ENCODE results near the gene DISC1.
"Not testable (repeated sequence)": the region's sequence is repeated elsewhere in the genome, so short reads cannot be mapped to it uniquely, and the experiment has no call there.

The DISC1 gene

DNA sequence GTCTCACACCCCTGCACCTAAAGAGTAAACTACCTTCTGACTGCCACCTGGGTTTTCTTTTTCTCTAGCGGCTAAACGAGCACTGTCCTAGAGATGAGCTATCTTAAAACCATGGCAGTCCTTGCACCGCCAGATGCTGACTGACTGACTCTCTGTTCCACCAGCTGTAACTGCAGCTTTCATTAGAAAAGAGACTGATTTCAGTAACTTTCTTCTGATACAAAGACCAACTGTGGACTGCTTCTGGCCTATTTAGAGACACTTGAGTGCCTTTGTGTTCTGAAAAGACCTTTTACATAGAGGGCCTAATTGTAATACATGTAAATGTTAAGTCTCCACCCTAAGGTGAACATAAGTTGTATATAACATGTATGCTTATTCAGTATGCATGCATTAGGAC is 152.5 kb downstream of the DISC1 start:
- no peak for DNase-seq

DNA sequence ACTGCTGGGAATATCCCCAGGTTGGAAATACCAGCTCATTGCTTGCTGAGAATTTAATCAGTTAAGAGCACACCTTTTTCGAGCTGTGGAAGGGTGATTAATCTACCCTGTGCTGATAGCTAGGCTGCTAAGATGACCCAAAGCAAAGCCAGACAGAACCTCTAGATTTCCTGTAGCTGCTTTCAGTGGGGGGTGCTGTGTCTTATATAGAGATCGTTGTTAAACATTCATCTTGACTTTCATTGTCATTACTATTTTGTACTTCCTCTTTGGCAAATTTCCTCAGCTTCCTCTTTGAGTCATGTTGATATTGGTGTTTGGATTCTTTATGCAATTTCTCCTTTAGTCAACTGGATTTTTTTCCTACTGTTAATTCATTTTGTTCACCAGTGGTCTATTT is 155.3 kb downstream of the DISC1 start:
- peak; percentile 23 for DNase-seq

DNA sequence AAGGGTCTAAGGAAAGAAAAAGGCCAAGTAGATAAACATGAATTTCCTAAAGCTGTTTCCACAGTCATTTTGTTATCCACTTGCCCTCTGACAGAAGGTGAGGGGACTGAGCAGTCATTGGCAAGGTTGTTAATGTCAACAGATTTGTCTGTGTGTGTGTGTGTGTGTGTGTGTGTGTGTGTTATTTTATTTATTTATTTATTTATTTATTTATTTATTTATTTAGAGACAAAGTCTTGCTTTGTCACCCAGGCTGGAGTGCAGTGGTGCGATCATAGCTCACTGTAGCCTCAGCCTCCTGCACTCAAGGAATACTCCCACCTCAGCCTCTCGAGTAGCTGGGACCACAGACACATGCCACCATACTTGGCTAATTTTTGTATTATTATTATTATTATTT is 158.5 kb downstream of the DISC1 start:
- not testable (repeated sequence) for DNase-seq

- no peak for DNase-seq
These were observed 159.5 kb downstream of the DISC1 start for GRCh38 chr1:231786126-231786525.

- no peak for DNase-seq
These were observed 166.0 kb downstream of the DISC1 start for GRCh38 chr1:231792634-231793033.

GRCh38 chr1:231793893-231794292 is 167.3 kb downstream of the DISC1 start:
- DNase-seq = no peak

- no peak for DNase-seq
These were observed 169.6 kb downstream of the DISC1 start for GRCh38 chr1:231796141-231796540.

DNA sequence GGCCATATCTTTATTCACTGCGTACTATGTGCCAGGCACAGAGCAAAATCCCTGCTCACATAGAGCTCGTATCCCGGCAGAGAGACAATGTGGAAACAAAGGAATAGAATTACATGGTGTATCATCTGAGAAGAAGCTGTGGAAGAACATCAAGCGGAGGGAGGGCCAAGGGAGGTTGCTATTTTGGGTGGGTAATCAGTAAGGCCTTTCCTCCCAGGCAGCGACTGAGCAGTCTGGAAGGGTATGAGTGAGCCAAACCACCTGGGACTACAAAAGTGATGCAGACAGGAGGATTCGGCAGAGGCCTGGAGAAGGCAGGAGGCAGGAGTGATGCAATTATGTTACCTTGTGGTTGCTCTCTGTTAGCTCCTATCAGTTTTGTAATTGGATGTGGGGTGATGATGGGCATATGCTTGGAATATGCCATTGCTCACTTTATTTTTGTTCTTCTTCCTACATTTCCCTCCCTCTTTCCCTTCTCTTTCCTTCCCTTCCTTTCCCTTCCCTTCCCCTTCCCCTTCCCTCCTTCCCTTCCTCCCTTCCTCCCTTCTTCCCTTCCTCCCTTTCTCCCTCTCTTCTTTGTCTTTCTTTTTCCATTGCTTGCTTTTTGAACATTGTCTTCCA is 172.9 kb downstream of the DISC1 start:
- DNase-seq = no peak

DNA sequence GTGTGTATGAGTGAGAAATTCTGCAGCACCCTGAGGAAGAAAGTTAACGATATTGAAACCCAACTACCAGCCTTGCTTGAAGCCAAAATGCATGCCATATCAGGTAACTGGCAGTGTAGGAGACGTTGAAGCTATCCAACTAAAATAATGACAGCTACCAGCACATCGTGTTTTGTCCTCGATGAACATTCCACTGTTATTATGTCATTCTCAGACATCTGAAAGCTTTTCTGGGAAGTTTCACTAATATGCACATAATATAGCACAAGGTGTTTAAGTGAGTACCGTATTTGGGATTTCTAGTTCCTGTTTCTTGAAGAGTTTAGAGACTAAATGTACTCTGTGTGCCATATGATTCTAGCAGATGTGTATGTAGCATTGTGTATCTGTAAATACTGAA is 173.5 kb downstream of the DISC1 start:
- no peak for DNase-seq

GRCh38 chr1:231801042-231801585 is 174.5 kb downstream of the DISC1 start:
- no peak for DNase-seq

DNA sequence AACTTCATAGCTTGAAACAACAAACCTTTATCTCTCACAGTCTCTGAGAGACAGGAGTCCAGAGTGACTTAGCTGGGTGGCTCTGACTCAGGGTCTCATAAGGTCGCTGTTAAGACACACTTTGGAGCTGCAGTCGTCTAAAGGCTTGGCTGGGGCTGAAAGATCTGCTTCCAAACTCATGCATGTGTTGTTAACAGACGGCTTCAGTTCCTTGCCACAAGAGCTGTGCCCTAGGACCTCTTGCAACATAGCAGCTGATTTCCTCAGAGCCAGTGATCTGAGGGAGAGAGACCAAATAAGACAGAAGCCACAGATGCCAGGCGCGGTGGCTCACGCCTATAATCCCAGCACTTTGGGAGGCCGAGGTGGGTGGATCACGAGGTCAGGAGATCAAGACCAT is 176.8 kb downstream of the DISC1 start:
- no peak for DNase-seq

- peak; percentile 2 for DNase-seq
These were observed 180.3 kb downstream of the DISC1 start for GRCh38 chr1:231806623-231807495.

DNA sequence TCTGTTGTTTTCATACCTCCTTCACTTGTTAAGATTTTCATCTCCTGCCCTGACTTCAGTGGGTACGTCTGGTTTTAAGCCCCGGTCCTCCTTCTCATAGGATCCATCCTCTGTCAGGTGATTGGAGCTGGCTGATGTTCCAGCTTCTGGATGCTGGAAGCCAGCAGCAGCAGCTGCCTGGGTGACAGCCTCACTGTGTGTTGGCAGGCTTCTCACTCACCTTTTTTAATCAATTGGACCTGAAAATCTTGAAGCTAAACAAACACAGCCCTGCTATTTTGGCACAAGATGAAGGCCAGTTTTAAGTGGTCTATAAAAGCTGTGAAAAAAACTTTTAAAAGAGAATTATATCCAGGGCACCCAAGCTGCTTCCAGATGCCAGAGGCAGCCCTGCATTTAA is 181.0 kb downstream of the DISC1 start:
- no peak for DNase-seq

DNA sequence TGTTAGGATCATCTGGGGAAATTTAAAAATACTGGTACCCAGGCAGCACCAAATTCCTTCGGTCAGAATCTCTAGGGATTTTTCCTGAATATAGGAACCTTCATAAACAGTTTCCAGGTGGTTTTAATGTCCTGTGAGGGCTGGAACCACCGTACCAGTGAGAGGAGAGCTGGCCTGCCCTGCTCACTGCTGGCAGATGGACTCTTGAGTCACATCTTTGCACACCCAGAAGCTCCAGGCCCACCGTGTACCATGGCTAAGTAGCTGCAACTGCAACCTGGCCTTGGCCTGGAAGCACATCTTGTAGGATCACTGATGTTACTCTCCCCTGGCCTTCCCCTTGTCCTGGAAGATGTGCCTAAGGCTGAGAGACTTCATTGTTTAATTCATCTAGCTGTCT is 181.5 kb downstream of the DISC1 start:
- DNase-seq = no peak

DNA sequence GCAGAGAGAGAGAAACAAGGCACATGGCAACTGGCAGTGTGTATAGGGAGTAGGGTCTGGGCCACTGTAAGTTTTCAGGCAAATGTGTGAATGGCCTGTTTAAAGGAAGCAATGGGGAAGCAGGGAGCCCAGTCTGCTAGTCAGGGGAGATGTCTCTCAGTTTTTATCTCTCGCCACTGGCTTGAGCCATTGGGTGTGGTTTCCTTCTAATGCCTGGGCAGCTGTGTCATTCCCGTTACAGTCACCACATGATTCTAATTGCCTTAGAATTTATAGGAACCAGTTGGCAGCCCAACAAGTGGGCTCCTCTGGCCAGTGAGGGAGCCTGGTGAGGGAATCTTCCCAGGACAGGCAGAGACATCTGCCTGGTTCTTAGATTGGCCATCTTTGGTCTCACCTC is 182.4 kb downstream of the DISC1 start:
- DNase-seq = peak; percentile 55

GRCh38 chr1:231810415-231810814 is 183.8 kb downstream of the DISC1 start:
- no peak for DNase-seq

DNA sequence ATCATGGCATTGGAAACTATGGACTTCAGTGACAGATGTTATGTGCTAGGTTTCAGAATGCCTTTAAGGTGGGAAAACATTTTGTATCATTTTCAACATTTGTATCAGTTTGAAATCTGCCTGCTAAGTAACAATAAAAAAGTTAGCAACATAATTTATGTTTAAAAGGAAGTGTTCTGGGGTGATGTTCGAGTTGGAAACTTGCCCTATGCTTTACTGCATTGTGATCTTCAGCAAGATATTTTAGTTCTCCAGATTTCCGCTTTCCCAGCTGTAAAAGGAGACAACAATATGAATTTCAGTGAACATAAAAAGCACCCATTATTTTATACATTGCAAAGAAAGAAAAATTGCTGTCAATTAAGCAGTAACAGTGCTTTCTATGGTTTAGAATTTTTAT is 187.4 kb downstream of the DISC1 start:
- DNase-seq = no peak

GRCh38 chr1:231814521-231814920 is 187.9 kb downstream of the DISC1 start:
- DNase-seq = no peak

- DNase-seq = no peak
These were observed 191.2 kb downstream of the DISC1 start for GRCh38 chr1:231817801-231818200.

DNA sequence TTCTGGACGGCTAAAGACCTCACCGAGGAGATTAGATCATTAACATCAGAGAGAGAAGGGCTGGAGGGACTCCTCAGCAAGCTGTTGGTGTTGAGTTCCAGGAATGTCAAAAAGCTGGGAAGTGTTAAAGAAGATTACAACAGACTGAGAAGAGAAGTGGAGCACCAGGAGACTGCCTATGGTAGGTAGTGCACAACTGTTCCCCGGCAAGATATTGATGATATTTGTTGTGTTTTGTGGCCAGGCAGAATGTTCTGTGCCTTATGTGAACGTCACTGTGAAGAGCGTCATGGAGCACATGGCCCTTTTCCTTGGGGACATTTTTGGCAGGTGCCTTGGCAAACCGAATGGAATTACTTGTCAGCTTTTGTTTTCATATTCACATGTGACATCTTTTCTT is 191.7 kb downstream of the DISC1 start:
- no peak for DNase-seq

DNA sequence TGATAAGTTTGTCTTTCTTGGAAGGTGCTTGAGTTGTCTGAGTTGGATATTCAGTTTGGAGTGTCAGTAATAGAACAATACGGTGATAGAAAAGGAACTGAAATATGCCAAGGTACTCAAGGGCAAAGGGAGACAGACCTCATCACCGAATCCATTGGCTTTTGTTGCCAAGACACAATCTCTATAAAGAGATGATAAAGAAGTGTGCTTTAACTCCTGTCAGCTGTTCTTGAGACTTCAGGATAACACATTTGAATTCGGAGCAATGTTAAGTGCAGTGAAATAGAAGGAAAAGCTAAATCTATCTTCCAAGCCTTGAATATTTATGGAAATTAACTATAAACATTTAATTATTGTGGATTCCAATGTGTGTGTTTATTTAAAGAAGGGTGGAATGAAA is 194.7 kb downstream of the DISC1 start:
- no peak for DNase-seq

GRCh38 chr1:231822041-231822440 is 195.5 kb downstream of the DISC1 start:
- no peak for DNase-seq

- DNase-seq = no peak
These were observed 200.0 kb downstream of the DISC1 start for GRCh38 chr1:231826566-231826965.

Measured in NCI-H226 (cell line).